ENCODE results near the gene DLG2. TPM values are rescaled to one million over a fixed set of nuclear protein-coding genes. Genes with fewer than 3 reads are reported as not detected.
A peak's percentile ranks its signal among the peaks of the same experiment; 100 is the strongest.

DLG2 gene
- total RNA-seq, 1 experiment from 2014 or later = 0.20 TPM

GRCh38 chr11:83951521-83951920 lies 1675.6 kb downstream of the DLG2 start:
- in situ Hi-C loops (cut with HindIII; ENCODE audit: low pct_unique_long_range_greater_than_20kb, low sequenced_read_pairs) = no loop called here
- DNase-seq (ENCODE audit: low read depth) = no peak

GRCh38 chr11:83948200-83948599 lies 1678.9 kb downstream of the DLG2 start:
- in situ Hi-C loops (cut with HindIII; ENCODE audit: low pct_unique_long_range_greater_than_20kb, low sequenced_read_pairs) = no loop called here
- DNase-seq (ENCODE audit: low read depth) = no peak

GRCh38 chr11:83945976-83946375 lies 1681.2 kb downstream of the DLG2 start:
- in situ Hi-C loops (cut with HindIII; ENCODE audit: low pct_unique_long_range_greater_than_20kb, low sequenced_read_pairs) = no loop called here
- no peak for DNase-seq (ENCODE audit: low read depth)

- DNase-seq (ENCODE audit: low read depth) = no peak
- in situ Hi-C loops (cut with HindIII; ENCODE audit: low pct_unique_long_range_greater_than_20kb, low sequenced_read_pairs) = no loop called here
These were observed 1686.1 kb downstream of the DLG2 start for GRCh38 chr11:83941050-83941449.

DNA sequence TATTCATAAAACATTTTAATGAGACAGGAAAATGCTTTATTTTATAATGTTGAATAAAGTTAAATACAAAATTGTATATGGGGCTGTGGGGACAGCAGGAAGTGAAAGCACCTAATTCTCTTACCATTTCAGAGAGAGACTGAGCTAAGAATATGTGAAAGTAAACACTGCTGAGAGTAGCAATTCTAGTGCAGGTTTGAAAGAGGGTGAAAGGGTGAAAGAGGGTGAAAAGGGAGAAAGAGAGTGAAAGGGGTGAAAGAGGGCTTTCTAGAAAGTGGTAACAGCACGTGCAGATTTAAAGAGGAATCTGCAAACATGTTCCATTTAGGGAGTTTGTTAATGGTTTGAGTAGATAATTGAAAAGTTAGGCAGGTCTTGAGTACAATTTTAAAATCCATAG lies 1689.0 kb downstream of the DLG2 start:
- DNase-seq (ENCODE audit: low read depth) = no peak
- in situ Hi-C loops (cut with HindIII; ENCODE audit: low pct_unique_long_range_greater_than_20kb, low sequenced_read_pairs) = no loop called here

- in situ Hi-C loops (cut with HindIII; ENCODE audit: low pct_unique_long_range_greater_than_20kb, low sequenced_read_pairs) = no loop called here
- DNase-seq (ENCODE audit: low read depth) = no peak
These were observed 1694.1 kb downstream of the DLG2 start for GRCh38 chr11:83933008-83933407.

DNA sequence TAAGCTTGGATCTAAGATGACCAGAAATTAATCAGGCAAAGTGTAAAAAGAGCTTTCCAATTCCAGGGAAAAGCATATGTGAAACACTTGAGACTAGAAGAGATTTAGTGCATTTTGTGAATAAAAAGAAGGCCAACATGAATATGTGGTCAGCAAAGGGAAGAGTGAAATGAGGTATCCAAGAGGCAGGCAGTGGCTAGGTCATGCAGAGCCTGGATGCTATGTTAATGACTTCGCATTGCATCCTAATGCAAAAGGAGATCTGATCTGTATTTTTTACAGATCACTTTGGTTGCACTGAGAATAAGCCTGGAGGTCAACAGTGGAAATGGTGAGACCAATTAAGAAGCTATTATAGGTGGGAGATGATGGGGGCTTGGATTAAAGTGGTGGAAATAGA lies 1699.7 kb downstream of the DLG2 start:
- DNase-seq (ENCODE audit: low read depth) = no peak
- in situ Hi-C loops (cut with HindIII; ENCODE audit: low pct_unique_long_range_greater_than_20kb, low sequenced_read_pairs) = no loop called here

DNA sequence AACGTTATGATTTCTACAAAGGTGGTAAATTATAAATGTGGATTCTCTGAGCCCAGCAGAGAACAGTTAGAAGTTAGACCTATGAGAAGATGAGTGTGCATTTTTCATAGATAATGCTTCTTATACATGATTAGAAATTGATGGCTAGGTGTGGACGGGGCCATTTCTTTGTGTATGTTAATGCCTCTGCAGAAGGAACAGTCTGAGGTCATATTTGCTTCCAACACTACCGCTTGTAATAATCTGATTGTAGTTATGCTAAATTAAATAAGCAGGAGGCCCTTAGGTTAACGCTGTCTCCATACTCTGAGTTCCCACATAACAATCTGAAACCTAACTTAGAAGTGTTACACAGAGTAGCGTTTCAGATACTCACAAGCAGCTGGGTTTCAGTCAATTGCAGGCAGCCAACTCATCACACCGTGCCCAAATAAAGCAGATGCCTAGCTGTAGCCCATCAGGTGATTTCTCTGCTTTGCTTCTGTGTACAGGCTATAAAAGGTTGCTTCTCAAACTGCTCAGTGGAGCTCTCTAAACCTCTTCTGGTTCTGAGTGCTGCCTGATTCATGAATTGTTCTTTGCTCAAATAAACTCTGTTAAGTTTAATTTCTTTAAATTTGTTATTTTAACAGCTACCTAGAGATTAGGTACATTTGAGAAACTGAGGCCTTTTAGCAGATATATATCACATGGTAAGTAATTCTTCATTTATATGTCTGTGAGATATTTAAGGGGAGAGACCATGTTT lies 1702.2 kb downstream of the DLG2 start:
- no peak for DNase-seq (ENCODE audit: low read depth)
- in situ Hi-C loops (cut with HindIII; ENCODE audit: low pct_unique_long_range_greater_than_20kb, low sequenced_read_pairs) = no loop called here

- in situ Hi-C loops (cut with HindIII; ENCODE audit: low pct_unique_long_range_greater_than_20kb, low sequenced_read_pairs) = no loop called here
- DNase-seq (ENCODE audit: low read depth) = no peak
These were observed 1703.2 kb downstream of the DLG2 start for GRCh38 chr11:83923961-83924360.

- no peak for DNase-seq (ENCODE audit: low read depth)
- in situ Hi-C loops (cut with HindIII; ENCODE audit: low pct_unique_long_range_greater_than_20kb, low sequenced_read_pairs) = no loop called here
These were observed 1704.2 kb downstream of the DLG2 start for GRCh38 chr11:83922953-83923352.

GRCh38 chr11:83922318-83922717 lies 1704.8 kb downstream of the DLG2 start:
- in situ Hi-C loops (cut with HindIII; ENCODE audit: low pct_unique_long_range_greater_than_20kb, low sequenced_read_pairs) = no loop called here

GRCh38 chr11:83921447-83922192 lies 1705.5 kb downstream of the DLG2 start:
- in situ Hi-C loops (cut with HindIII; ENCODE audit: low pct_unique_long_range_greater_than_20kb, low sequenced_read_pairs) = no loop called here
- no peak for DNase-seq (ENCODE audit: low read depth)

More at GRCh38 chr11:83922318-83922717, 1704.8 kb downstream of the DLG2 start:
- DNase-seq (ENCODE audit: low read depth) = no peak

GRCh38 chr11:83918476-83918875 lies 1708.7 kb downstream of the DLG2 start:
- in situ Hi-C loops (cut with HindIII; ENCODE audit: low pct_unique_long_range_greater_than_20kb, low sequenced_read_pairs) = no loop called here
- DNase-seq (ENCODE audit: low read depth) = no peak

GRCh38 chr11:83914995-83915394 lies 1712.1 kb downstream of the DLG2 start:
- in situ Hi-C loops (cut with HindIII; ENCODE audit: low pct_unique_long_range_greater_than_20kb, low sequenced_read_pairs) = no loop called here
- no peak for DNase-seq (ENCODE audit: low read depth)

DNA sequence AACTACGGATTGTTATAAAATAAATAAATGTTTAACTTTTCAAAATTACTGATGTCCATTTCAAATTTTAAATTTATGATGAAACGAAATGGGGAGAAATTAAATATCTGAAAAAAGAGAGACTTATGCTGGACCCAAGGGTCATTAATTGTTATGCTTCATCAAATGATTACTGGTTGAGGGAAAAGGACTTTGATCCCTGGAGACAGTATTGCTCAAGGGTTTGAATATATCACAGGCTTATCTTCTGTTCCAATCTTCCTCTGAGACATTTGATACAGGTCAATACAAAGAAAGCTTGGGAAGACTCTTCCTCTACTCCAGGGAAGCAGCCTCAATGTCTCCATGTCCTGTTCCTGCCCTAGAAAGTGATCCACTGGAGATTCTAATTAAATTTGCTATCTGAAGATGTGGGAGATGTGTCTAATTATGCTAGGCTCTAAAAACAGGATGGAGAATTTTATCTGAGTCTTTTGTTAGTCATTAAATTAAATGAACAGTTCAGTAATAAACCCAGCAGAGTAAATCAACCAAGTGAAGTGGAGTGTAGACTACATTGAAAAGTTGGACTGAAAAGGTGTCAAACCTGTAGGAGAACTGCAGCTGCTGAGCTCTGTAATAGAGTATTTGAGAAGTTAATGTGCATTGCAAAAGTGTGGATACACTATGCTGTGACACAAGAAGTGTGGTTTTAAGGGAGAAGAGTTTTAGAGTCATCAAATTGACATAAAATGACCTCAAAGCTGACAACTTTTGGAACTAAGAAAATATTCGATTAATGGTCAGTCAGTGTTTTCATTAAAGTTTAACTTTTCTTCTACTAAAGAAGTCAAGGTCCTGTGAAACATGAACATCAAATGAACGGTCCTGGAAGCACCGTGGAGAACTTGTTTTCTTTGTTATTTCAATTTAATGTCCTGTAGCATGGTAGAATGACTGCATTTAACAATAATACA lies 1717.3 kb downstream of the DLG2 start:
- in situ Hi-C loops (cut with HindIII; ENCODE audit: low pct_unique_long_range_greater_than_20kb, low sequenced_read_pairs) = no loop called here
- DNase-seq (ENCODE audit: low read depth) = peak; percentile 1

DNA sequence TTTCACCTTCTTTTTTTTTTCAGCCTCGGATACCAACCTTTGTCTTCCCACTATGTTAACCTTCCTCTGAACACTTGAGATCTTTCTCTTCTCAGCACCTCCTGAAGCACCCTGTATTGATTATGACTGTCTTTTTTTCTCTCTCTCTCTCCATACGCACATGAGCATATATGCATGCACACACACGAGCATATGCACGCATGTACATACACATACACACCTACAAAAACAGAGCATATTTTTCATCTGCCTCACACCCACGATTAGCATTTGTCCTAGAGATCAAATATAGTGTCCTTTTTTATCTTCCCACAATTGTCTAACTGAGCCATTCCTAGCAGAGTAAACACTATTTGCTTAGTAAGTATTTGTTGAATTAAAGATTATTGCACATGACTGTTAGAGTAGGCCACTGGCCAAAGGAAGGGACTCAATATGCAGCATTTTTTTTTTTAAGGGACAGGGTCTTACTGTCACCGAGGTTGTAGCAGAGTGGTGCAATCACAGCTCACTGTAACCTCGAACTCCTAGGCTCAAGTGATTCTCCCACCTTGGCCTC lies 1718.8 kb downstream of the DLG2 start:
- in situ Hi-C loops (cut with HindIII; ENCODE audit: low pct_unique_long_range_greater_than_20kb, low sequenced_read_pairs) = no loop called here
- DNase-seq (ENCODE audit: low read depth) = no peak

DNA sequence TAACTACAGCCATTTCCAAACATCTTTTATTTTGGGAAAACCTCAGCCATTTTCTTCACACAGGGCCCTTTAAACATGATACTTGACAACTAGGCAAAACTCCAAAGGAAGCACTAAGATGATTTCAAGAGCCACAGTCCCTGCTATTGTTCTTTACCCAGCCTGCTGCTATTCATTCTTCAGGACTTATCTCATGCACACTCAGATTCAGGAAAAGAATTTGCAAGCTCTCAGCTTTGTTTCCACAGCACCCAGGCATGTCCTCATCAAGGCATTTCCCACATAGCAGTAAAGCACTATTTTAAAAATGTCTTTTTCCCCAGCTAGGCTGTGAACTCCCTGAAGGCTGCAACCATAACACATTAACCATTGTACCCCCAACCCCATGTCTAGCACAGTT lies 1731.6 kb downstream of the DLG2 start:
- in situ Hi-C loops (cut with HindIII; ENCODE audit: low pct_unique_long_range_greater_than_20kb, low sequenced_read_pairs) = no loop called here

GRCh38 chr11:83881428-83881827 lies 1745.7 kb downstream of the DLG2 start:
- no peak for DNase-seq (ENCODE audit: low read depth)
- in situ Hi-C loops (cut with HindIII; ENCODE audit: low pct_unique_long_range_greater_than_20kb, low sequenced_read_pairs) = no loop called here

More for the DNA sequence above, 1731.6 kb downstream of the DLG2 start:
- DNase-seq (ENCODE audit: low read depth) = no peak
